Activated B cell treated with CpG ODN at 0.5 μM for 24 hours (primary cell): ENCODE results near the gene GABBR1. TPM values are rescaled to one million over a fixed set of nuclear protein-coding genes. Genes with fewer than 3 reads are reported as not detected.

Experiments
- ATAC-seq: fragments of 200-7000 bp; cut with Tn5 transposase; one replicate; pipeline ENCODE4 v1.10.0; 2021; ENCODE audit warnings: low read depth, mild to moderate bottlenecking, moderate library complexity
- CTCF ChIA-PET: fragments of 350-600 bp; sonication (Branson Sonifier 250); formaldehyde crosslinking; loops from one replicate; lab custom pipeline; 2021; ENCODE audit warnings: antibody characterized with exemption; lab: Charles Lee
- POLR2A ChIA-PET: fragments of 350-600 bp; sonication (Branson Sonifier 250); formaldehyde crosslinking; loops from one replicate; lab custom pipeline; 2021; ENCODE audit warnings: antibody characterized with exemption; lab: Charles Lee
- DNase-seq: peaks from one replicate; pipeline ENCODE4 v3.0.0; 2022
- H3K27ac Mint-ChIP-seq: one replicate; pipeline ENCODE4 v1.8.0; 2020; ENCODE audit warnings: mixed read lengths
- H3K27me3 Mint-ChIP-seq: one replicate; pipeline ENCODE4 v1.8.0; 2021; ENCODE audit warnings: mixed read lengths
- H3K36me3 Mint-ChIP-seq: one replicate; pipeline ENCODE4 v1.8.0; 2021; ENCODE audit warnings: low read depth, mixed read lengths
- H3K4me1 Mint-ChIP-seq: one replicate; pipeline ENCODE4 v1.8.0; 2021; ENCODE audit warnings: mixed read lengths
- H3K4me3 Mint-ChIP-seq: one replicate; pipeline ENCODE4 v1.8.0; 2020; ENCODE audit warnings: mild to moderate bottlenecking, mixed read lengths
- H3K9me3 Mint-ChIP-seq: one replicate; pipeline ENCODE4 v1.8.0; 2020; ENCODE audit warnings: mixed read lengths
- CTCF ChIP-seq: fragments of 200-600 bp; IDR thresholded peaks from one replicate; pipeline ENCODE4 v1.8.0; 2022; ENCODE audit warnings: antibody characterized with exemption, mild to moderate bottlenecking
- intact Hi-C: fragments of 100-400 bp; cut with micrococcal nuclease; formaldehyde crosslinking; loops from one replicate; pipeline ENCODE4 v1.15.1; 2024
- total RNA-seq: library from RNA; stranded (reverse); gene quantifications from 2 replicates; pipeline ENCODE4 v1.2.3, GENCODE V29; 2022

The GABBR1 gene
- total RNA-seq, 1 donor from 2014 or later = 117 TPM

GRCh38 chr6:29630315-29630714 is 2.7 kb downstream of the GABBR1 start:
- Mint-ChIP-seq H3K27me3 (no peaks in the 10 kb centered on the region), H3K27ac (no peak overlapping the region), H3K4me3 (no peak overlapping the region), H3K9me3 (no peaks in the 10 kb centered on the region), H3K36me3 (peaks cover 17% of the 10 kb centered on the region), H3K4me1 (peaks cover 62% of the 10 kb centered on the region)
- CTCF ChIA-PET = interaction anchor here (1.7 to 2.7 kb wide), 2 partner anchors 20 to 23 kb away, joined by 5 to 9 read pairs; no protein-coding TSS in a partner anchor
- intact Hi-C loops = loop anchor here (5.0 kb wide), 1 partner anchor 117 kb away; no protein-coding TSS in a partner anchor
- TF ChIP-seq CTCF = no peak
- no peak for ATAC-seq
- no peak for DNase-seq
- POLR2A ChIA-PET = no interaction called here

DNA sequence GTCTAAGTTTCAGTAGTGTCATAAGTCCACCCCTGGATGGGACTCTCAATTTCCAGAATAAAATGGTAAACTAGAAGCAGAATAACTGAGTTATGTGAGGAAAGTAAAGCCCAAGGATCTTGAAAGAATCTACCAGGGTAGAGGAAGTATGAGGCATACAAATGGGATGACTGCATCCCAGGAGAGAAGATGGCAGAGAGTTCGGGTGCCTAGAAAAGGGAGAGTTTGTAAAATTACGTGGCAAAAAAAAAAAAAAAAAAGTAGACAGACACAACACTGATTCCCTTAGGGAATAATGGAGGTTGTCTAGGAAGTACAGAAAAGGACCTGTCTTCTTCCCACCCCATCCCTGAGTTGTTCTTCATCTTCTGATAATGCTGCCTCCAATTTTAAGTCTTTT is 3.4 kb downstream of the GABBR1 start:
- H3K36me3 Mint-ChIP-seq = peaks cover 17% of the 10 kb centered on the region
- TF ChIP-seq CTCF = no peak
- no peaks in the 10 kb centered on the region for H3K9me3 Mint-ChIP-seq
- H3K4me1 Mint-ChIP-seq = peaks cover 56% of the 10 kb centered on the region
- H3K27ac Mint-ChIP-seq = no peak overlapping the region
- no peaks in the 10 kb centered on the region for H3K27me3 Mint-ChIP-seq
- H3K4me3 Mint-ChIP-seq = peak overlapping the region; percentile 90
- ChIA-PET POLR2A (interaction anchor here (1.6 kb wide), 1 partner anchor 24 kb away, joined by 5 read pairs; no protein-coding TSS in a partner anchor), CTCF (interaction anchor here (2.7 kb wide), 1 partner anchor 24 kb away, joined by 9 read pairs; no protein-coding TSS in a partner anchor)
- intact Hi-C loops = no loop called here
- ATAC-seq (no peak), DNase-seq (no peak)

GRCh38 chr6:29628419-29629281 is 4.3 kb downstream of the GABBR1 start:
- H3K27me3 Mint-ChIP-seq = no peaks in the 10 kb centered on the region

GRCh38 chr6:29627755-29628418 is 5.1 kb downstream of the GABBR1 start:
- POLR2A ChIA-PET = interaction anchor here (1.6 to 3.7 kb wide), 2 partner anchors 22 to 26 kb away, joined by 5 to 18 read pairs; no protein-coding TSS in a partner anchor
- no peak for TF ChIP-seq CTCF
- Mint-ChIP-seq H3K27ac (peak overlapping the region; percentile 59), H3K4me1 (peaks cover 42% of the 10 kb centered on the region), H3K36me3 (peaks cover 23% of the 10 kb centered on the region), H3K4me3 (peak overlapping the region; percentile 90), H3K9me3 (no peaks in the 10 kb centered on the region), H3K27me3 (no peaks in the 10 kb centered on the region)
- CTCF ChIA-PET = interaction anchor here (0.6 to 2.7 kb wide), 3 partner anchors 22 to 26 kb away, joined by 3 to 9 read pairs (median 9); no protein-coding TSS in a partner anchor
- peak; percentile 42 for DNase-seq
- intact Hi-C loops = loop anchor here (1.0 kb wide), 1 partner anchor 22 kb away; no protein-coding TSS in a partner anchor
- ATAC-seq = peak; percentile 15

More at GRCh38 chr6:29628419-29629281, 4.3 kb downstream of the GABBR1 start:
- Mint-ChIP-seq H3K9me3 (no peaks in the 10 kb centered on the region), H3K36me3 (peaks cover 22% of the 10 kb centered on the region), H3K27ac (peak overlapping the region; percentile 59), H3K4me3 (peak overlapping the region; percentile 90), H3K4me1 (peaks cover 47% of the 10 kb centered on the region)
- POLR2A ChIA-PET = interaction anchor here (1.6 to 3.7 kb wide), 2 partner anchors 21 to 25 kb away, joined by 5 to 18 read pairs; no protein-coding TSS in a partner anchor
- intact Hi-C loops = loop anchor here (1.0 kb wide), 1 partner anchor 22 kb away; no protein-coding TSS in a partner anchor
- CTCF ChIA-PET = interaction anchor here (0.6 to 2.7 kb wide), 2 partner anchors 21 to 25 kb away, joined by 3 to 9 read pairs; no protein-coding TSS in a partner anchor
- peak; percentile 33 for ATAC-seq
- DNase-seq = peak; percentile 47
- no peak for TF ChIP-seq CTCF
